ENCODE data around the gene LARP4B.

The LARP4B gene

DNA sequence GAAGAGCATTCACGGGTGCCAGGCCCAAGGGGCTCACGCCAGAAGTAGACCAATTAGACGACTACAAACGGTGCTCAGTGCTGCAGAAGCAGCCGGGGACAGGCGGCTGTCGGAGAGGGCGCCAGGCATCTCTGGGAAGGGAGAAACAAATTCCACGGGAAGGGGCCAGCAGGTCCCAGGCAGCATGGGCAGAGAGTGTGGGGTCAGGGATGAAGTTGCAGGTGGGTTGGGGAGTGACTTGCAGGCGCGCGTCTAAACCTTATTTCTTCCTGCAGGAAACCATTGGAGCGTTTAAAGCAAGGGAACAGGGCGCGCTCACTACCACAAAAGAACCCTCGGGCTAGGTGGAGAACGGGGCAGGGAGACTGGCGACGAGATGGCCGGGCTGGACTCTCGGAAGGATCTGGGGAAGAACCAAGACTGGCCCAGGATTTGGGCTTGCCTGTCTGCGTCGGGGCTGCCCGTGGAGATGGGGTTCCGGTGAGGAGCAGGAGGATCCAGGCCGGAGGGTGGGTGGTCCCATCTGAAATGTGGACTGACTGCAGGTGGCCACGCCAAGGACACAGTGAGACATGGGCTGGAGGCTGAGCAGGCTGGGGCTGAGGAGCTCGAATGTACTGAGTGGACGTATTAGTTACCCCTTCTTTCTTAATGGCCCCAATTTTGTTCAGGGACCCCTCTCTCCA lies 125.7 kb downstream of the LARP4B start:
- no peak for DNase-seq

GRCh38 chr10:804787-805619 lies 126.5 kb downstream of the LARP4B start:
- DNase-seq: no peak

GRCh38 chr10:804191-804781 lies 127.2 kb downstream of the LARP4B start:
- no peak for DNase-seq

DNA sequence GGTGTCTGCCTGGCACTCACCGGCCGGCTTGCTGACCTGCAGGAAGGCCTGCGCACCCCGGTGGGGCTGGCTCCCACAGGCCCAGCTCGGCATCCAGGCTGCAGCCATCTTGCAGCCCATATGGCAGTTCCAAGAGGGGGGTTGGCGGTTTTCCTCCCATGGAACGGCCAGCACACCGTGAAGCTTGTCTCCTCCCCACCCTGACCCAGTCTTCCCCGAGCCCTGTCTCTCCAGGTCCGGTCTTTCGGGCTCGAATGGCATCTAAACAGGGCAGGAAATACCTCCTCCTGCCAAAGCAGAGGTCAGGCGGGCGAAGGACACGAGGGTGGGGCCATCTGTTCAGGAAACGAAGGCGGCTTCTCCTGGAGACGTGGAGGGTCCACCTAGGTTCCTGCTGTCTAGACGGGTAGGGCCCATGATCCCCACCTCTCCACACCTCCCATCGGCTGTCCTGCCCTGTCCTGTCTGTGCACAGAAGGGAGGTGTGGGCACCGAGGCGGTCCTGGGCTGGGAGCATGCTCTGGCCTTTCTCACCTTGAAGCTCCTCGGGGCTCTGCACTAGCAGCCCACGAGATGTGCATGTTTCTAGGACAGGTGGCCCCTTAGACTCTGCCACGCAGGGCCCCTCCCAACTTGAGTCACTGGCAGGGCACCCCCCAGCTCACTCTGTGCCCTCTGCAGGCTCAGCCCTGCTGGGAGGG lies 128.3 kb downstream of the LARP4B start:
- no peak for DNase-seq

GRCh38 chr10:802506-802905 lies 129.0 kb downstream of the LARP4B start:
- no peak for DNase-seq

DNA sequence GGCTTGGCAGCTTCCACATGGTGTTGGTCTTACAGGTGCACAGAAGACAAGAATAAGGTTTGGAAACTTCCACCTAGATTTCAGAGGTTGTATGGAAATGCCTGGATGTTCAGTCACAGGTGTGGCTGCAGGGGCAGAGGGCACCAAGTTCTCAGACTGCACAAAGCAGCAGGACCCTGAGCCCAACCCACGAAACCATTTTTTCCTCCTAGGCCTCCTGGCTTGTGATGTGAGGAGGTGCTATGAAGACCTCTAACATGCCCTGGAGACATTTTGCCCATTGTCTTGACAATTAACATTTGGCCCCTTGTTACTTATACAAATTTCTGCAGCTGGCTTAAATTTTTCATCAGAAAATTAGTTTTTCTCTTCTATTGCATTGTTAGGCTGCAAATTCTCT lies 134.3 kb downstream of the LARP4B start:
- no peak for DNase-seq

DNA sequence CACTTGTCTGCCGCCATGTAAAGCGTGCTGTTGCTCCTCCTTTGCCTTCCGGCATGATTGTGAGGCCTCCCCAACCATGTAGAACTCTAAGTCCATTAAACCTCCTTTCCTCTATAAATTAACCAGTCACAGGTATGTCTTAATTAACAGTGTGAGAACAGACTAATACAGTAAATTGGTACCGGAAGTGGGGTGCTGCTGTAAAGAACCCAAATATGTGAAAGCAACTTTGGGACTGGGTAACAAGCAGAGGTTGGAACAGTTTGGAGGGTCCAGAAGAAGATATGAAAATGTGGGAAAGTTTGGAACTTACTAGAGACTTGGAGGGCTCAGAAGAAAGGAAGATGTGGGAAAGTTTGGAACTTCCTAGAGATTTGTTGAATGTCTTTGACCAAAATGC lies 135.3 kb downstream of the LARP4B start:
- DNase-seq: no peak

GRCh38 chr10:794382-794956 lies 137.0 kb downstream of the LARP4B start:
- DNase-seq: no peak

GRCh38 chr10:792792-793100 lies 138.8 kb downstream of the LARP4B start:
- no peak for DNase-seq

DNA sequence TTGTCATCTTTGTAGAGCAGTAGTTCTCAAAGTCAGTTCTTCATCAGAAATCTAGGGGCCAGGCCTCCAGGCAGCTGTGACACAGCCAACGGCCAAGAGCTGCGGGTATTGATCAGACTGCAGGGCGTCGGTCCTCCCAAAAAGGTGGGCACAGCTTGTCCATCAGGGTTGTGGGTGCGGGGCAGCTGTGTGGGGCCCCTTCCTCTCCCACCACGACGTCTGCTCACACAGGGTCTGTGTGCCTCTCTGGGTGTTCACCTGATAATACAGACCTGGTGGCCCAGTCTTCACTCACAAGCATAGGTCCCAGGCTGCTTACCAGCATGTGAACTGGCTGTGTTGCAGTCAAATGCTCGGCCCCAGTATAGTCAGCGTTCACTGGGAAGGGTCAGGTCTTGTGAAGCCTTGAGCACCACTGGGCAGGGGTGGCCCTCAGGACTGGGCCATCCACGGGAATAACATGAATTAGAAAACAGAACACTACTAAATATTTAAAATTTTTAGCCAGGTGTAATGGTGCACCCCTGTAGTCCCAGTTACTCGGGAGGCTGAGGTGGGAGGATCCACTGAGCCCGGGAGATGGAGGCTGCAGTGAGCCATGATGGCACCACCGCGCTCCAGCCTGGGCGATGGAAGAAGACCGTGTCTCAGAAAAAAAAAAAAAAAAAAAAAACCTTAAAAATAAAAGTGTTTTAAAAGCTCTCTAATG lies 139.3 kb downstream of the LARP4B start:
- DNase-seq: no peak

DNA sequence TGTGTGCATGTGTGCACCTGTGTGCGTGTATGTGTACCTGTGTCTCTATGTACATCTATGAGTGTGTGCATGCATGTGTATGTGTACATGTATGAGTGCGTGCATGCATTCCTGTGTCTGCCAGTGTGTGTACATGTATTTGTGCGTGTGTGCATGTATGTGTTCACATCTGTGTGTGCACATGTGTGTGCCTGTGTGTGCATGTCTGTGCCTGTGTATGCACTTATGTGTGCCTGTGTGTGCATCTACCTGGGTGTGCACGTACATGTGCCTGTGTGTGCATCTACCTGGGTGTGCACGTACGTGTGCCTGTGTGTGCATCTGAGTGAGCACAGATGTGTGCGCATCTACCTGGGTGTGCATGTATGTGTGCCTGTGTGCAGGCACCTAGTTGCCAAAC lies 139.9 kb downstream of the LARP4B start:
- no peak for DNase-seq

DNA sequence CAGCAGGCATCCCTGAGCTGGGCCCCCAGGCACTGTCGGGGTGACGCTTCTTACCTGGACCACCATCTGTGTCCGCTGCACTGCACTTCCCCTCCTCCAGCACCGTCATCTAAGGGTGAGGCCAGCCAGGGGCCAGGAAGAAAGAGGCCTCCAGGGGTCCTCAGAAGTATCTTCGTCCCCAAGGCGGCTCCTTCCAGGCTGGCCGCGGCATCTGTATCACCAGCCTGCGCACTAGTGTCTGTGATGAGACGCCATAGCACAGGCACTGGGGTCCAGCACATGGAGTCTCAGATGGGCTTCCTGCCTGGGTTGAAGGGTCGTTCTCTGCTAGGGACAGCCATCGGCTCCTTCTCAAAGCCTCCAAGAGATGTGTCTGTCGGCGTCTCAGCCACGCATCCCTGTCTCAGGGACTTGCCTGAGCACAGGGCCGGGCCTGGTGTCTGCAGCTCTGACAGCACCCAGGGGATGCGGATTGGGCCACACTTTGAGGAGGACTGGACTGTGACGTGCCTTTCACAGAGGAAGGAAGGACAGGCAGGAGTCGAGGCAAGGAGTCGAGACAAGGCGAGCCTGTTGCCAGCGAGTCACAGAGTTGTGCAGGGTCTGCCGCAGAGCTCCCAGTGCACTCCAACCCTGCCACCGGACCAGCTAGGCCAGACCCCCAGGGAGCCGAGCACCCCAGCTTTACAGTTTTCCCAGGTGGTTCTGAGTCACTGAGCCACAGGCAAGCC lies 140.5 kb downstream of the LARP4B start:
- no peak for DNase-seq

- DNase-seq: no peak
These were observed 141.4 kb downstream of the LARP4B start for GRCh38 chr10:789831-790701.

- peak; percentile 53 for DNase-seq
These were observed 142.4 kb downstream of the LARP4B start for GRCh38 chr10:788796-789748.

DNA sequence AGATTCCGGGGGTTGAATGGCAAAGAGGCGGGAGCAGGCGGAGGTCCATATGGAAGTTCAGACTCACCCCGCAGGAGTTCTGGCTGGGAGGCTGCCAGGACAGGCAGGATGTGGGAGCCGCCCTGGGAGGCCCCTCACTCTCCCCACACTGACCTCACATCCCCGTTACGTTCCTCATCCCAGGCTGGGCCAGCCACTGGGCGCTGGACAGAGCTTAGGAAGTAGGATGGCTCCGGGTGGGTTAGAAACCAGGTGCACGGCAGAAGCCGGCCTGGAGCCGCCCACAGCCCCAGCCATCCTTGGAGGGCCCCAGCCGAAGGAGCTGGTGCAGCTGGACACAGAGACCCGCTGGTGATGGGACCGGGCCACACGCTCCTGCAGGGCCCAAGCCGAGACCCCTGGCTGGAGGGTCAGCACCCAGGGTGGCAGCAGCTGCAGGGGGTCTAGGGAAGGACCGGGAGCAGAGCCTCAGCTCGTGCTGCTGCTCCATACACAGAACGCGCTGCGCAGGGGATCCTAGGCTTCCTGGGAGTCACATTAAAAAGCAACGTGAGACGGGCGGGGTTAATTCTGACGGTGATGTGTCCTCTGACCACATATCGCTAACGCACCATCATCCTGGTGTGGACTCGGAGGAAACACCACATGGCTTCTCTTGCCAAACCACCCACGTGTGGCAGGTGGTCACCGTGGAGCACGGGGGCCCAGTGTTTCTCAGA lies 143.4 kb downstream of the LARP4B start:
- DNase-seq: no peak

DNA sequence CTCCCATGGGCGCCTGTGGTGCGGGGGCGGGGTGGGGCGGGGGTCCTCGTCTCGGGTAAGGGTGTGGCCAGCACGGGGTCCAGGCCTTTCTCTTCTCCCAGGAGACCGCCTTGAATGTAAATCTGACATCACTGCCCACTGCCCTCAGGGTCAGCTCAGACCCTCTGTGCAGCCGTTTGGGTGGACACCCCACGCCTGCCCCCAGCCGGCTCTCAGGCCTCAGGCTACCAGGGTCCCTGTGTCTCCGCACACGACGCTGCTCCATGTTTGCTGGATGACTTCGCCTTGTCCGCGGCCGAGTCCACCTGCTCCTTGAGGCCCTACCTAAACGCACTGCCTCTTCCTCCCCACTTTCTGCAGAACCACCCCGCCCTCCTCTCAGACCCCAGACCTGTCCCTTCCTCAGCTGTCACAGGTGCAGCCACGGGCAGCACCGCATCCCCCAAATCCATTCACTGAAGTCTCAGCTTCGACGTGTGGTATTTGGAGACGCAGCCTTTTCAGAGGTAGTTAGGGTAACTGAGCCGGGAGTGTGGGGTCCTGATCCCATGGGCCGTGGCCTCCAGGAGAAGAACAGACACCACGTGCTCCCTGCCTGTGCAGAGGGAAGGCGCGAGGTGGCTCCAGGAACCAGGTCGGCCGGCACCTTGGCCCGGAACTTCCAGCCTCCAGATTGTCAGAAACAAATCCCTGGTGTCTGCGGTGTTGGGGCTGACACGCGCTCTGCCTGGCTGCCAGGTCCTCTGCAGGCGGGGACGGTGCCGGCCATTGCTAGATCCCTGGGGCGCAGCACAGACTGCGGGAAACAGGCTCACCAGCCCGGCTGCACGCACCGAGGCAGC lies 144.7 kb downstream of the LARP4B start:
- no peak for DNase-seq

- DNase-seq: no peak
These were observed 145.7 kb downstream of the LARP4B start for GRCh38 chr10:785861-786214.
